ENCODE results near the gene PCDHGA9.

- TF ChIP-seq POLR2AphosphoS5 (IDR thresholded peaks at IDR 0.05; ENCODE audit: low read depth, low read length): no peak
- no peak for TF ChIP-seq TAF1 (IDR thresholded peaks at IDR 0.05; ENCODE audit: borderline replicate concordance, insufficient read depth, low read length)
- TF ChIP-seq SIN3A (IDR thresholded peaks at IDR 0.05; ENCODE audit: borderline replicate concordance, insufficient read depth, low read length): no peak
Measured at GRCh38 chr5:141412854-141413539, 10.4 kb downstream of the PCDHGA9 start, which contains the start of gene PCDHGA10.
